Prostate gland (tissue), 2 donors: ENCODE data around the gene ZFAND2B. TPM values are rescaled to one million over a fixed set of nuclear protein-coding genes. Genes with fewer than 3 reads are reported as not detected.

ENCODE experiments used
- DNase-seq: peaks from one replicate; pipeline ENCODE4 v3.0.0-alpha.2; 2019; ENCODE audit warnings: low spot score
- H3K27ac ChIP-seq, 2 donors: fragments of 200-600 bp; sonication (generic); 2 replicates each; pipeline ENCODE4 v1.5.1; 2017 to 2019
- H3K27me3 ChIP-seq: fragments of 200-600 bp; sonication (generic); replicated peaks from 2 replicates; pipeline ENCODE4 v1.5.1; 2019; ENCODE audit not compliant: insufficient read depth
- H3K36me3 ChIP-seq, 2 donors: fragments of 200-600 bp; sonication (generic); 1 replicate in 1 of 2; 2 replicates in 1 of 2; pipeline versions ENCODE4 v1.5.1 to v1.8.1; 2017 to 2019
- H3K4me1 ChIP-seq: fragments of 200-600 bp; sonication (generic); replicated peaks from 2 replicates; pipeline ENCODE4 v1.5.1; 2019
- H3K4me3 ChIP-seq, 2 donors: fragments of 200-600 bp; sonication (generic); 2 replicates each; pipeline ENCODE4 v1.5.1; 2017 to 2019
- H3K9me3 ChIP-seq: fragments of 200-600 bp; sonication (generic); 2 replicates; pipeline ENCODE4 v1.5.1; 2017
- POLR2A ChIP-seq: fragments of 450-650 bp; IDR thresholded peaks from one replicate; pipeline ENCODE4 v1.6.1; 2016; ENCODE audit warnings: antibody characterized with exemption, mild to moderate bottlenecking
- POLR2AphosphoS5 ChIP-seq: sonication (generic); formaldehyde crosslinking; IDR thresholded peaks from one replicate; pipeline ENCODE4 v1.6.1; 2017; ENCODE audit warnings: antibody characterized with exemption
- WGBS: methylation state at CpG from one replicate; pipeline ENCODE4 v1.1.5; 2018; 5-methylcytosine and 5-hydroxymethylcytosine counted together
- intact Hi-C: fragments of 100-400 bp; cut with DNase I; formaldehyde crosslinking; loops from one replicate; pipeline ENCODE4 v1.14.2; 2022
- total RNA-seq, 2 donors: library from RNA; depleted of rRNA; stranded (reverse); fragments of >200 nt; gene quantifications; one replicate each; pipeline ENCODE4 v1.1.0, GENCODE V29; 2016
- TF ChIP-seq, protein P1 (sequence below), 4 experiments: fragments of 200-600 bp in 2 of 4; fragments of 450-650 bp in 2 of 4; sonication (generic) in 2 of 4; IDR thresholded peaks; 1 replicate in 3 of 4; 2 replicates in 1 of 4; pipeline ENCODE4 v1.5.1; 2016 to 2019; ENCODE audit warnings: antibody characterized with exemption in 4 of 4, mild to moderate bottlenecking in 2 of 4, moderate library complexity in 2 of 4

Gene ZFAND2B
- total RNA-seq, 2 donors from 2014 or later = 49.0 to 57.2 TPM

GRCh38 chr2:219214786-219215185 is 8.2 kb downstream of the ZFAND2B start:
- TF ChIP-seq, protein P1, sequence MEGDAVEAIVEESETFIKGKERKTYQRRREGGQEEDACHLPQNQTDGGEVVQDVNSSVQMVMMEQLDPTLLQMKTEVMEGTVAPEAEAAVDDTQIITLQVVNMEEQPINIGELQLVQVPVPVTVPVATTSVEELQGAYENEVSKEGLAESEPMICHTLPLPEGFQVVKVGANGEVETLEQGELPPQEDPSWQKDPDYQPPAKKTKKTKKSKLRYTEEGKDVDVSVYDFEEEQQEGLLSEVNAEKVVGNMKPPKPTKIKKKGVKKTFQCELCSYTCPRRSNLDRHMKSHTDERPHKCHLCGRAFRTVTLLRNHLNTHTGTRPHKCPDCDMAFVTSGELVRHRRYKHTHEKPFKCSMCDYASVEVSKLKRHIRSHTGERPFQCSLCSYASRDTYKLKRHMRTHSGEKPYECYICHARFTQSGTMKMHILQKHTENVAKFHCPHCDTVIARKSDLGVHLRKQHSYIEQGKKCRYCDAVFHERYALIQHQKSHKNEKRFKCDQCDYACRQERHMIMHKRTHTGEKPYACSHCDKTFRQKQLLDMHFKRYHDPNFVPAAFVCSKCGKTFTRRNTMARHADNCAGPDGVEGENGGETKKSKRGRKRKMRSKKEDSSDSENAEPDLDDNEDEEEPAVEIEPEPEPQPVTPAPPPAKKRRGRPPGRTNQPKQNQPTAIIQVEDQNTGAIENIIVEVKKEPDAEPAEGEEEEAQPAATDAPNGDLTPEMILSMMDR (IDR thresholded peaks at IDR 0.05) = no peak
- TF ChIP-seq POLR2A = no peak
- WGBS = 91% methylated on average over 6 of the region's 6 CpGs
- intact Hi-C loops = loop anchor here (5.0 to 10.0 kb wide), 2 partner anchors 37 to 80 kb away; partner anchors contain the start of genes CNPPD1 and RETREG2
- peaks cover 22% of the 10 kb centered on the region for H3K4me1 ChIP-seq
- H3K4me3 ChIP-seq = no peak overlapping the region
- no peaks in the 10 kb centered on the region for H3K9me3 ChIP-seq
- DNase-seq = no peak
- H3K27me3 ChIP-seq = no peaks in the 10 kb centered on the region
- peaks cover 6 to 11% of the 10 kb centered on the region in 2 donors for H3K36me3 ChIP-seq
- no peak overlapping the region for H3K27ac ChIP-seq

DNA sequence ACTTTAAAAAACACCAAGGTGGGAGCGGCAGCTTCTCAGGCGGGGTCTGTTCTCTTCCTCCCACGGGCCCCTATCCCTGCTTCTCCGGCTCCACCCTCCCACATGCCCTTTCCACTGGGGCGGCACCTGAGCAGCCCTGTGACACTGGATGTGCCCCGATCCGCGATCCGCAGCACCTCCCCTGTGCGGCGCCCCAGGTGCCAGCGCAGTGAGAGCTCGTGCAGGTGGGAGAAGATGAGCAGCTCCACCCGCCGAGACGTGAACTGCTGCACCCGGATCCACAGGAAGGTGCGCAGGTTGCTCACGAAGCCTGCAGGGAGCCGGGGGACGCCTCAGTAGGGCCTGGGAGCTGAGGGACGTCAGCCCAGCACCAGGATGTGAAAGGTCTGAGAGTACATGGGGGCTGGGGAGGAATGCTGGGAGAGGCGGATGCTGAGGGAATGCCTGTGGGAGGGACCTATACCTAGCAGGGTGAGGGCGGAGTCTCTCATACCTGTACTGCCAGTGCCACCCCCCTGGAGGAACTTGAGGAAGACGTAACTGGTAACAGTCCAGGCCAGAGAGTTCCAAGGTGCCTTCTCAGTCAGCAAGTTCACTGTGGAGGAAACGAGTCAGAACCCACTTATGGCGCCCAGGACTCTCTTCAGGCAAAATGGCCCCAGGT is 9.4 kb downstream of the ZFAND2B start:
- Histone ChIP-seq H3K9me3 (no peaks in the 10 kb centered on the region), H3K27ac (no peak overlapping the region), H3K4me1 (peaks cover 22% of the 10 kb centered on the region), H3K36me3 (peaks cover 10 to 11% of the 10 kb centered on the region in 2 donors), H3K4me3 (no peak overlapping the region), H3K27me3 (no peaks in the 10 kb centered on the region)
- 91% methylated on average over 27 of the region's 27 CpGs for WGBS
- intact Hi-C loops = loop anchor here (5.0 to 10.0 kb wide), 2 partner anchors 39 to 79 kb away; partner anchors contain the start of genes CNPPD1 and RETREG2
- TF ChIP-seq POLR2A (no peak), POLR2AphosphoS5 (no peak)
- TF ChIP-seq, protein P1 (IDR thresholded peaks at IDR 0.05) = no peak
- no peak for DNase-seq

GRCh38 chr2:219216535-219216915 is 9.9 kb downstream of the ZFAND2B start:
- Histone ChIP-seq H3K36me3 (peaks cover 10 to 12% of the 10 kb centered on the region in 2 donors), H3K4me1 (peaks cover 22% of the 10 kb centered on the region), H3K27ac (no peak overlapping the region), H3K4me3 (no peak overlapping the region), H3K27me3 (no peaks in the 10 kb centered on the region), H3K9me3 (no peaks in the 10 kb centered on the region)
- WGBS = 90% methylated on average over 6 of the region's 6 CpGs
- intact Hi-C loops = loop anchor here (5.0 to 10.0 kb wide), 2 partner anchors 39 to 78 kb away; partner anchors contain the start of genes CNPPD1 and RETREG2
- DNase-seq = no peak
- no peak for TF ChIP-seq POLR2A
- no peak for TF ChIP-seq POLR2AphosphoS5
- TF ChIP-seq, protein P1 (IDR thresholded peaks at IDR 0.05) = no peak

GRCh38 chr2:219218217-219218731 is 11.7 kb downstream of the ZFAND2B start:
- under 1% methylated on average over 22 of the region's 37 CpGs for WGBS
- TF ChIP-seq, protein P1 (IDR thresholded peaks at IDR 0.05) = peak in 1 of 4 experiments; percentile 2
- no peak for TF ChIP-seq POLR2AphosphoS5
- Histone ChIP-seq H3K27me3 (no peaks in the 10 kb centered on the region), H3K4me3 (peak overlapping the region; percentile 42 to 46), H3K4me1 (peaks cover 22% of the 10 kb centered on the region), H3K9me3 (no peaks in the 10 kb centered on the region), H3K27ac (peak overlapping the region; percentile 88 to 89), H3K36me3 (peaks cover 21 to 27% of the 10 kb centered on the region in 2 donors)
- peak; percentile 73 for DNase-seq
- intact Hi-C loops = loop anchor here (5.0 to 10.0 kb wide), 2 partner anchors 41 to 77 kb away; partner anchors contain the start of genes CNPPD1 and RETREG2
